AG10803 (cell line): ENCODE results near the gene FRMD4B.
A peak's percentile ranks its signal among the peaks of the same experiment; 100 is the strongest.

ENCODE experiments used
- DNase-seq: peaks from one replicate; pipeline ENCODE4 v3.0.0; 2010; ENCODE audit warnings: low read depth
- H3K4me3 ChIP-seq: 2 replicates; pipeline ENCODE4 v1.5.1; 2011; ENCODE audit warnings: mild to moderate bottlenecking, low read length, control low read depth
- CTCF ChIP-seq: conservative IDR thresholded peaks from 2 replicates; pipeline ENCODE4 v1.5.1; 2011; ENCODE audit warnings: mild to moderate bottlenecking, low read length, control low read depth, inconsistent platforms

FRMD4B gene

GRCh38 chr3:69205385-69205784, 180.5 kb downstream of the FRMD4B start:
- no peak overlapping the region for H3K4me3 ChIP-seq
- DNase-seq: no peak
- no peak for TF ChIP-seq CTCF

GRCh38 chr3:69204315-69204957, 181.5 kb downstream of the FRMD4B start:
- no peak for TF ChIP-seq CTCF
- H3K4me3 ChIP-seq: no peak overlapping the region
- DNase-seq: no peak

GRCh38 chr3:69203631-69204314, 182.1 kb downstream of the FRMD4B start:
- H3K4me3 ChIP-seq: no peak overlapping the region
- no peak for TF ChIP-seq CTCF
- no peak for DNase-seq

- H3K4me3 ChIP-seq: no peak overlapping the region
- DNase-seq: no peak
- TF ChIP-seq CTCF: no peak
These were observed 184.2 kb downstream of the FRMD4B start for GRCh38 chr3:69201658-69202057.

GRCh38 chr3:69200384-69201068, 185.4 kb downstream of the FRMD4B start:
- no peak for TF ChIP-seq CTCF
- no peak overlapping the region for H3K4me3 ChIP-seq
- peak; percentile 3 for DNase-seq

- no peak for DNase-seq
- TF ChIP-seq CTCF: no peak
- no peak overlapping the region for H3K4me3 ChIP-seq
These were observed 185.9 kb downstream of the FRMD4B start for GRCh38 chr3:69199942-69200341.

GRCh38 chr3:69197922-69198530, 187.9 kb downstream of the FRMD4B start:
- DNase-seq: no peak
- no peak overlapping the region for H3K4me3 ChIP-seq
- no peak for TF ChIP-seq CTCF
